Measurements from ENCODE around the gene TTLL9.

TTLL9 gene

DNA sequence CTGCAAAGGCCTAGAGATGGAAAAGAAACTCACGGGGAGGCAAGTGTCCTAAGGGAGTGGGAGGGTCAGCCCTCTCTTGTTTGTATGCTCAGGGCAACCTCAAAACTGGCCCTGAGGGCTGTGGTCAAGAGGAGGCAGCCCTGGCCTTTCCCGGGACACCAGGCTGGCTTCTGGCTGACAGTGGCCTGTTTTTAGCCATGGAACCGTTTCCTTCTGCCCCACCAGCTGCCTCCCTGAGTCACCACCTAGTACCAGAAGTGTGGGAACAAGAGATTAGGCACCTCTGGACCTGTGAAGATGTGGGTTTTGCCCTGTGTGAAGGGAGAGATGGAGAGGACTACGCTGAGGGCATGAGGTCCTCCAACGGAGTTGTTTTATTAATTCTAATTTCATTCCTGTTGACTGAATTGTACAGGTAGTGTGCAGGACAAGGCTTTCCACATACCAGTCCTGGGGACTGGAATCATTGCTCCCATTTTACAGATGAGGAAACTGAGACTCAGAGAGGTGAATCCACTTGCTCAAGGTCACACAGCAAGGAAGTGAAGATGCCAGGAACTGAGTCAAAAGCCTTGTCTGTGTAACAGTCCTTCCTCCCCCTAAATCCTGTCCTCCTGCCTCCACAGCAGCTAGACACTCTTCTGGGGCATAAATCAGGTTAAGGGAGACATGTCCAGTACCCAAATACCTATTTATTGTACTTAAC lies 30.5 kb upstream of the TTLL9 start:
- Histone ChIP-seq H3K4me3 (ENCODE audit: low read length) (no peak overlapping the region), H3K4me1 (ENCODE audit: insufficient read depth, low read length) (peaks cover 7% of the 10 kb centered on the region; the same call in 1 of the 2 replicates), H3K9ac (ENCODE audit: low read depth, low read length) (no peak overlapping the region), H3K36me3 (ENCODE audit: insufficient read depth, low read depth, low read length) (no peaks in the 10 kb centered on the region), H3K9me3 (ENCODE audit: insufficient read depth, low read depth, low read length) (no peaks in the 10 kb centered on the region), H3K27me3 (ENCODE audit: insufficient read depth, low read length) (no peaks in the 10 kb centered on the region), H3K27ac (ENCODE audit: low read length) (no peak overlapping the region)

DNA sequence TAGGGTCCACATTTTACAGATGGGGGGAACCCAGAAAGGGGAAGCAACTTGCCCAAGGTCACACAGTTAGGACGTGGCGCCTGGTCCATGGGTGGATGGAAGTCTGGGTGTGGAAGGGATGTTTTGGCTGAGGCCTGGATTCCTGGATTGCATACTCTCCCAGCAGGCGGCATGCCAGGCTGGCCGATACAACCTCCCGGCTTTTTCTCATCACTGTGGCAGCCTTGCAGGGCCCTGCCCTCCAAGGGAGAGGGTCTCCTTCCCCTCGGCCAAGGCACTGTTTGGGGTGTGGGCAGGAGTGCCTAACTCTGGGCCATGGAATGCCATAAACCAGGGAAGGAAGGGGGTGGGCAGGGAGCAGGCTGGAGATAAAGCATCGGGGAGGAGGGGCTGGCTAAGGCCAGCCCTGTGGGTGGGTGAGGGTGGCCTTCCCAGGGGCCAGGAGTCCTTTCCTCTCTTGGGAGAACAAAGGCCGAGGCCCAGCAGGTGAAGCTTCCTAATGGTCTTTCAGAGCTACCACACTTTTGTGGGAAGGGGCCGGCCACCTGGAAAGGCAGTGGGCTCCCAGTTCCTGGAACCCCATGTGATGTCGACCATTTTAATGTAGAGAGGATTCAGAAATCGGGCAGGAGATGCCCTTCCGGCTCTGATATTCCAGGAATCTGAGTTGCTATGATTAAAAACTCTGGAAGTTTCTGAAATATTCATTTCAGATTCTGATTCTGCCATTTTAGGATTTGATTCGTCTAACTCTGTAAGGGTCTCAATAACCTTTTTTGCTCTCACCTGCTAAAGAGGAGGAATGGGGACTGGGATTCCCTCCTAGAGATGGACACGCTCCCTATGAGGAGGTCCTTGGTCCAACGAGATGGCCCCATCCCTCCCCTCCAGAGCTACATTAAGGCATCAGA lies 29.3 kb upstream of the TTLL9 start:
- no peak overlapping the region for H3K27ac ChIP-seq (ENCODE audit: low read length)

DNA sequence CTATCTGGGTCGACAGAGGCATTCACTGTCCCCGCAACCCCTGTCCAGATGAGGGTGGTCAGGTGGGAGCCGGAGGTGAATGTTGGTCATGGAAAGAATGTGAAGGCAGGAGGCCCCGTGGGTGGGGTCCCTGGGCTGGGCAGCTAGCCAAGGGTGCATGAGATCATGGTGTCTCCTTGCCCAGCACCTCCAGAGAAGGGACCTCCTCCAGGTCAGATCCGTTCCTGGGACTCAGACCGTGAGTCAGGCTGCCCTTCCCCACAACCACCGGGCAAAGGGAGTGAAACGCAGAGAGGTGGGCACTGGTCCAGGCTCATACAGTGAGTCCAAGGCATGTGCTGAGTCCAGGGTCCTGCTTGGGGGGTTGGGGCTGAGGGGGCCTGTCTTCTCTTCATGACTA lies 28.5 kb upstream of the TTLL9 start:
- H3K9ac ChIP-seq (ENCODE audit: low read depth, low read length), result no peak overlapping the region
- H3K4me3 ChIP-seq (ENCODE audit: low read length), result no peak overlapping the region
- H3K36me3 ChIP-seq (ENCODE audit: insufficient read depth, low read depth, low read length), result no peaks in the 10 kb centered on the region
- no peaks in the 10 kb centered on the region for H3K27me3 ChIP-seq (ENCODE audit: insufficient read depth, low read length)
- no peaks in the 10 kb centered on the region for H3K9me3 ChIP-seq (ENCODE audit: insufficient read depth, low read depth, low read length)
- peaks cover 7% of the 10 kb centered on the region; the same call in 1 of the 2 replicates for H3K4me1 ChIP-seq (ENCODE audit: insufficient read depth, low read length)
- H3K27ac ChIP-seq (ENCODE audit: low read length), result no peak overlapping the region

More for the DNA sequence above, 29.3 kb upstream of the TTLL9 start:
- H3K9ac ChIP-seq (ENCODE audit: low read depth, low read length), result no peak overlapping the region
- no peaks in the 10 kb centered on the region for H3K27me3 ChIP-seq (ENCODE audit: insufficient read depth, low read length)
- no peaks in the 10 kb centered on the region for H3K9me3 ChIP-seq (ENCODE audit: insufficient read depth, low read depth, low read length)
- peaks cover 7% of the 10 kb centered on the region; the same call in 1 of the 2 replicates for H3K4me1 ChIP-seq (ENCODE audit: insufficient read depth, low read length)
- H3K4me3 ChIP-seq (ENCODE audit: low read length), result no peak overlapping the region
- no peaks in the 10 kb centered on the region for H3K36me3 ChIP-seq (ENCODE audit: insufficient read depth, low read depth, low read length)

DNA sequence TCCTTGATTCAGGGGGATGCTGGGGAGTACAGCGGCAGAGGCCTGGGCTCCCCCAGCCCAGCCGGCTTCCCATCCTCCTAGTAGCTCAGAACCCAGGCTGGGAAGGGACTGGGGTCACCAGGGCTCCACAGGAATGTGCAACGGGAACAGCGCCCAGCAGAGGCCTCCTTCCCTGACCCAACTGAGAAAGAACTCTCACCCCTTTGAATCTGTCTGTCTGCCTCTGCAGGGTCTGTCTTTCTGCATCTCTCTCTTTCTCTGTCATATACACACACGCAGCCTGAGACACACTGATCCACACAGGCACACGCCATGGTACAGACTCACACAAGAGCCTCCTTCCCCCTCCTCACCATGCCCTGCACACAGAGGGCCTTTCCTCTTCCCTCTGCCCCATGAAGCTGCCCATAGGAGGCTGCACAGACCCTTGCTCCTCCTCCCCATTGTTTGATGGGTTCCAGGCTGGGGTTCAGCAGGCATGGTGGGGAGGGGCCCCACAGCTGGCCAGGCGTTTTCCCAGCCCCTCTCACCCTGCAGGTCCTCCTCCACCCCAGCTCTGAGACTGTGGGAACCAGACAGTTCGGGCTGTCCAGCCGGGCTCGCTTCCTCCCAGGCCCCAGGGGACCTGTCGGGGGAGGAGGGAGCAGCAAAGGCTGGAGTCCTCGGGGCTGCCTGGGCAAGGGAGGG lies 27.8 kb upstream of the TTLL9 start:
- no peaks in the 10 kb centered on the region; the same call in 1 of the 2 replicates for H3K27me3 ChIP-seq (ENCODE audit: insufficient read depth, low read length)
- no peak overlapping the region; the same call in 1 of the 2 replicates for H3K4me3 ChIP-seq (ENCODE audit: low read length)
- H3K9me3 ChIP-seq (ENCODE audit: insufficient read depth, low read depth, low read length), result no peaks in the 10 kb centered on the region
- H3K36me3 ChIP-seq (ENCODE audit: insufficient read depth, low read depth, low read length), result no peaks in the 10 kb centered on the region
- H3K9ac ChIP-seq (ENCODE audit: low read depth, low read length), result peak overlapping the region; percentile 15; the same call in 1 of the 2 replicates
- peaks cover 7% of the 10 kb centered on the region; the same call in 1 of the 2 replicates for H3K4me1 ChIP-seq (ENCODE audit: insufficient read depth, low read length)
- H3K27ac ChIP-seq (ENCODE audit: low read length), result no peak overlapping the region

DNA sequence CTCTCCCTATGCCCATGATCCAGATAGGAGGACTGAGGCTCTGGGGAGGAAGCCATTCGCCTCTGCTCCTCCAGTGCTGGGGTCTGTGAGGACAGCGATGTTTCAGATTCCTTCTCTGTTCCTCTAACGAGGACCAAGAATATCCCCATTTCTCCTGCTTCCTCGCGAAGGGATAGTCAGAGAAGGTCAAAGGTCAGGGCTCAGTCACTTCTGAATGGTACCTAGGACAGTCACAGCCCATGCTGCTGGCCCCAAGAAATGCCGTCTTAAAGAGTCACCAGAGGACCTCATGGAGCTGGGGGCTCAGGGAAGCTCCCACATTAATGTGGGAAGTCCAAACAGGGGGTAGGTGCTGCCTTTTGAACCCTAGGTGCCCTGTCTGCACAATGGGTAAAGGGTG lies 27.1 kb upstream of the TTLL9 start:
- H3K4me1 ChIP-seq (ENCODE audit: insufficient read depth, low read length), result peaks cover 7% of the 10 kb centered on the region; the same call in 1 of the 2 replicates
- no peaks in the 10 kb centered on the region for H3K9me3 ChIP-seq (ENCODE audit: insufficient read depth, low read depth, low read length)
- no peak overlapping the region for H3K9ac ChIP-seq (ENCODE audit: low read depth, low read length)
- H3K27me3 ChIP-seq (ENCODE audit: insufficient read depth, low read length), result no peaks in the 10 kb centered on the region; the same call in 1 of the 2 replicates
- H3K4me3 ChIP-seq (ENCODE audit: low read length), result no peak overlapping the region
- H3K36me3 ChIP-seq (ENCODE audit: insufficient read depth, low read depth, low read length), result no peaks in the 10 kb centered on the region
- H3K27ac ChIP-seq (ENCODE audit: low read length), result no peak overlapping the region

DNA sequence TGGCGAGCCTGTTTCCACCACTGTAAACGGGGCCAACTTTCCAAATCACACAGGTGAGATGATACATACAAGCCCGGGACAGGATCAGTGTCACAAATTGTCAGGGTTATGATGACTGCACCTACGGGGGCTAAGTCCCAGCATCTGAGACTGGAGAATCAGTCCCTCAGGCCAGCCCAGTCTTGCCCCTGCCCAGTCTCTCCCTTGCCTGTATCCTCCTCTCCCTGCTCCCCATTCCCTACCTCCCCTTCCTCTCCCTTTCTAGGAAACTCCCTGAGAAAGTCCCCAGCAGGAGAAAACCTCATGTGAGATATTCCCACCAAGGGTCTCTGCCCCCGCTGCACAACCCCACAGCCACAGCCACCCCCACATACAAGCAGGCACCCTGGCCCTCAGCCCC lies 26.6 kb upstream of the TTLL9 start:
- Histone ChIP-seq H3K36me3 (ENCODE audit: insufficient read depth, low read depth, low read length) (no peaks in the 10 kb centered on the region), H3K27ac (ENCODE audit: low read length) (no peak overlapping the region), H3K9me3 (ENCODE audit: insufficient read depth, low read depth, low read length) (no peaks in the 10 kb centered on the region), H3K9ac (ENCODE audit: low read depth, low read length) (no peak overlapping the region), H3K27me3 (ENCODE audit: insufficient read depth, low read length) (peaks cover 5% of the 10 kb centered on the region), H3K4me1 (ENCODE audit: insufficient read depth, low read length) (peaks cover 7% of the 10 kb centered on the region; the same call in 1 of the 2 replicates), H3K4me3 (ENCODE audit: low read length) (no peak overlapping the region)

DNA sequence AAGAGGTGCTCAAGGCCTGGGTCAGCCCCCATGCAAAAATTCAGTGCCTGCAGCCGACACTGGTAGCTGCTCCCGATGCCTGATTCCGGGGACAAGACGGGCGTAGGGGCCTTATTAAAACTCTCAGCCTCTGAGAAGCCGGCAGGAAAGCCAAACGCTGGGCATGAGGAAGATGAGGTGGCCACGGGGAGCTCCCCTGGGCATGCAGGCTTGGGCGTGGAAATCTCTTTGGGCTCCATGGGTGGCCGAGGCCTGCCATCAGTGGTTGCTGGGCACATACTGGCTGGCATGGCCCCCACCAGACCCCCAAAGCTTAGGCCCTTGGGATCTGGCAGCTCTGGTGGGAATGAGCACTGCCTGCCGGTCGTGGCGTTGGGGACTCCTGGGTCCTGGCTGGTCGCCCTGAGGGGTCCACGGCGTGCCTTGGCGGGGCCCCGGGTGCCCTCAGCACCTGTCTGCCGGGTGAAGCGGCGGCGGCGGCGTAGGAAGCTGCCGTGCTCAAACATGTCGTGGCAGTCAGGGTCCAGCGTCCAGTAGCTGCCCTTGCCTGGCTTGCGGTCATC lies 25.6 kb upstream of the TTLL9 start:
- peaks cover 14% of the 10 kb centered on the region for H3K27me3 ChIP-seq (ENCODE audit: insufficient read depth, low read length)
- no peak overlapping the region for H3K27ac ChIP-seq (ENCODE audit: low read length)
- peaks cover 7% of the 10 kb centered on the region; the same call in 1 of the 2 replicates for H3K4me1 ChIP-seq (ENCODE audit: insufficient read depth, low read length)
- no peak overlapping the region for H3K4me3 ChIP-seq (ENCODE audit: low read length)
- no peak overlapping the region for H3K9ac ChIP-seq (ENCODE audit: low read depth, low read length)
- no peaks in the 10 kb centered on the region for H3K9me3 ChIP-seq (ENCODE audit: insufficient read depth, low read depth, low read length)
- H3K36me3 ChIP-seq (ENCODE audit: insufficient read depth, low read depth, low read length), result no peaks in the 10 kb centered on the region

DNA sequence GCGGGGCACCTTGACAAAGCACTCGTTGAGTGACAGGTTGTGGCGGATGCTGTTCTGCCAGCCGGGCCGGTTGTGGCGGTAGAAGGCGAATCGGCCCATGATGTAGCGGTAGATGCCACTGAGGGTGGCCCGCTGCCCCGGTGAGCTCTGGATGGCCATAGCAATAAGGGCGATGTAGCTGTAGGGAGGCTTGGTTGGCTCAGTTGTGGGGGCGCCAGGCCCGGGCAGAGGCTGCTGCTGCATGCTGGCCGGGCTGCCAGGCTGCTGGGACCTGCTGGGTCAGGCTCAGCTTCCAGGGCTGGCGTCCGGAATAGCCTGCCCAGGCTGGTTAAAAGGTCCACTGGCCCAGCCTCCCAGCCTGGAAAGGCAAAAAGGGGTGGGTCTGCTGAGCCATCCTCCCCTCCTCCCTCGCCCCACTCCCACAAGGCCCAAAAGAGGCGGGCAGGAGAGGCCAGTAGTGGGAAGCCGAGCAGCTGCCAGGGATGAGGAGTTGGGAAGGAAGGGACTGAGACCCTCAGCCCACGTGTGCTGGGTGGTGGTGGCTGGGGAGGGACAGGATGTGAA lies 25.1 kb upstream of the TTLL9 start, which contains the start of gene FOXS1:
TSS of gene FOXS1 (minus strand) at position 305 of the 564 bp plus-strand sequence. CDS start at position 243, 62 bp downstream.
- H3K27ac ChIP-seq (ENCODE audit: low read length), result no peak within 1 kb of the TSS
- peaks cover 20% of the 10 kb centered on the region for H3K27me3 ChIP-seq (ENCODE audit: insufficient read depth, low read length)
- H3K36me3 ChIP-seq (ENCODE audit: insufficient read depth, low read depth, low read length), result no peaks in the 10 kb centered on the region
- H3K4me1 ChIP-seq (ENCODE audit: insufficient read depth, low read length), result peaks cover 7% of the 10 kb centered on the region; the same call in 1 of the 2 replicates
- no peak within 1 kb of the TSS for H3K9ac ChIP-seq (ENCODE audit: low read depth, low read length)
- H3K4me3 ChIP-seq (ENCODE audit: low read length), result no peak within 1 kb of the TSS
- no peaks in the 10 kb centered on the region for H3K9me3 ChIP-seq (ENCODE audit: insufficient read depth, low read depth, low read length)

DNA sequence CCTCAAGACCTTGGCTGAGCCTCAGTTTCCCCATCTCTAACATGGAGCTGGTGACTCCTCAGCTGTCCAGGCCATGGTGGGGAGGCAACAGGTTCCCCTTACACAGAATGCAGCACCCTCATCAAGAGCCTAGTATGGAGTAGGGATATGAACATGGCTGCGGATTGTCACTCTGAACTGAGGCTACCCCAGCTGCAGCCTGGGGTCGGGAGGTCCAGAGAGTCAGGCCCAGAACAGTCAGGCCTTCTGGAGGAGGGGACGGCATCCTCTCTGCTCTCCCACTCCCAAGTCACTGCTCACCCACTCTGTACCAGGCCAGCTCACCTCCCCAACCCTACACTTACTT lies 23.7 kb upstream of the TTLL9 start:
- Histone ChIP-seq H3K4me3 (ENCODE audit: low read length) (no peak overlapping the region), H3K4me1 (ENCODE audit: insufficient read depth, low read length) (peaks cover 7% of the 10 kb centered on the region; the same call in 1 of the 2 replicates), H3K27me3 (ENCODE audit: insufficient read depth, low read length) (peaks cover 33% of the 10 kb centered on the region), H3K9ac (ENCODE audit: low read depth, low read length) (no peak overlapping the region), H3K27ac (ENCODE audit: low read length) (no peak overlapping the region), H3K9me3 (ENCODE audit: insufficient read depth, low read depth, low read length) (no peaks in the 10 kb centered on the region), H3K36me3 (ENCODE audit: insufficient read depth, low read depth, low read length) (no peaks in the 10 kb centered on the region)

DNA sequence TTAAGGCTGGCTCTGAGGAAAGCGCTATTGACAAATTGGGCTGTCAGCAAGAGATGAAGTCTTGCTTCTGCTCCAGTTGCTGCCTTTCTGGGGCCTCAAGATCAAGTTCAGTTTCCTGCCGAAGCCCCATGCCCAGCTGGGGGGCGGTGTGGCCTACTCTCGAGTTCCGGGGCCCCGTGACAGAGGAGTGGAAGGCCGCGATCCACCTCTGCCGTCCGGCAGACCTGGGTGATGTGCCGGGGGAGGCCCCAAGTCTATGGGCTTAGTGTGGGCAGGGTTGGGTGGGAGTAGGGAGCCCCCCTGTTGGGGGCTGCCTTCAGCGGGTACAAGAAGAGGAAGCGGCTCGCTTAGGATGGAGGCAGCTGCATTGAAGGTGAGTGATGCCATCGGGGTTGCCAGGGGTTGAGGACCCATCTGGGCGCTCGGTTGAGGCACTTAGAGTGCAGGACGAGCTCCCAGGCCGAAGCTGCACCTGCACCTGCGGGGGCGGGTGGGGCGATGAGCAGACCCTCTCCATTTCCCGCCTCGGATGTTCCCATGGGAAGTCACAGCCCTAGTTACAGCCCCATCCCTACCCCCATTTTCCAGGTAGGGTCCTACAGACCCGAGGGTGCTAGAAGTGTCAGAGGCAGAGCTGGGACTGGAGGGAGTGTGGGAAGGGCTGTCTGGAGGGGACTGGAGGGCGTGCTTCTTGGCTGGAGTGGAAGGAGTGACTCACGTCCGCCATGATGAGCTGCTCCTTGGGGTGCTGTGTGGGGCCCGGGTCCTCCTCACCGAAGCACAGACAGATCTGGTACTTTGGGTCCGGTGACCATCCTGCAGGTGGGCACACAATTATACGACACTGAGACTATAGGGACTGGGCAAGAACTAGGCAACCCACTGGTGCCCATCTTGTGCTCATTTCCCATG lies 22.1 kb upstream of the TTLL9 start:
- H3K27me3 ChIP-seq (ENCODE audit: insufficient read depth, low read length), result peaks cover 39% of the 10 kb centered on the region
- no peaks in the 10 kb centered on the region for H3K4me1 ChIP-seq (ENCODE audit: insufficient read depth, low read length)
- no peaks in the 10 kb centered on the region for H3K9me3 ChIP-seq (ENCODE audit: insufficient read depth, low read depth, low read length)
- H3K36me3 ChIP-seq (ENCODE audit: insufficient read depth, low read depth, low read length), result no peaks in the 10 kb centered on the region
- H3K4me3 ChIP-seq (ENCODE audit: low read length), result no peak overlapping the region
- H3K27ac ChIP-seq (ENCODE audit: low read length), result no peak overlapping the region
- no peak overlapping the region for H3K9ac ChIP-seq (ENCODE audit: low read depth, low read length)

All from iPS-20b (cell line).